RCC 7860 (cell line): Measurements from ENCODE around the gene HVCN1.
"Not testable (repeated sequence)": the region's sequence is repeated elsewhere in the genome, so short reads cannot be mapped to it uniquely, and the experiment has no call there.

Experiments
- DNase-seq: peaks from one replicate; pipeline ENCODE4 v3.0.0-alpha.2; 2015; ENCODE audit warnings: low spot score
- FAIRE-seq: peaks from 2 replicates; lab custom pipeline; 2012; peaks lifted over from hg19 to GRCh38; lab: Jason Lieb, UNC

HVCN1 gene, protein sequence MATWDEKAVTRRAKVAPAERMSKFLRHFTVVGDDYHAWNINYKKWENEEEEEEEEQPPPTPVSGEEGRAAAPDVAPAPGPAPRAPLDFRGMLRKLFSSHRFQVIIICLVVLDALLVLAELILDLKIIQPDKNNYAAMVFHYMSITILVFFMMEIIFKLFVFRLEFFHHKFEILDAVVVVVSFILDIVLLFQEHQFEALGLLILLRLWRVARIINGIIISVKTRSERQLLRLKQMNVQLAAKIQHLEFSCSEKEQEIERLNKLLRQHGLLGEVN

GRCh38 chr12:110688446-110689280 lies at the start of gene HVCN1:
Gene HVCN1, minus strand, starts transcription at chr12:110689115. Its CDS starts 5,870 bp downstream, at chr12:110683245.
- FAIRE-seq (no peak), DNase-seq (no peak)

- no peak for DNase-seq
- no peak for FAIRE-seq
Measured at GRCh38 chr12:110737532-110737931, 48.6 kb upstream of the HVCN1 start.

GRCh38 chr12:110737016-110737415 lies 48.1 kb upstream of the HVCN1 start:
- FAIRE-seq, DNase-seq: not testable (repeated sequence)

DNA sequence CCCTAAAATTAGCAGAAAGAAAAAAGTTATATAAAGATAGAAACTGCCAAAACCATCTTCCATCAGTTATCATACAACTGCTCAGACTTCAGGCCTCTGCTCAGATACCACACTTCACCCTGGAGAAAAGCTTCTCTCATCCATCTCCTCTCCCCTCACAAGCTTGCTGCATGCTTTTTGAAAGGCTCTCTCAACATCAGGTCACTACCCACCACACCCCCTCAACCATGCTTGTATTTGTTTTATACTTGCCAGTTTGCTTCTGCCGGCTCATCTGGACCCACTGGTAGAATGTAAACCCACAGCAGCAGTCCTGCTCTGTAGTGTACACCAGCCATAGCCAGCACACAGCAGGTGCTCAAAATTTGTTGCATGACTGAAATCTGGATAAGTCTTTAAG lies 45.0 kb upstream of the HVCN1 start:
- no peak for FAIRE-seq
- no peak for DNase-seq

- FAIRE-seq (no peak), DNase-seq (no peak)
Measured at GRCh38 chr12:110733089-110733715, 44.3 kb upstream of the HVCN1 start.

- FAIRE-seq (no peak), DNase-seq (no peak)
Measured at GRCh38 chr12:110732572-110732971, 43.7 kb upstream of the HVCN1 start.

- no peak for FAIRE-seq
Measured at GRCh38 chr12:110731479-110731878, 42.6 kb upstream of the HVCN1 start.

DNA sequence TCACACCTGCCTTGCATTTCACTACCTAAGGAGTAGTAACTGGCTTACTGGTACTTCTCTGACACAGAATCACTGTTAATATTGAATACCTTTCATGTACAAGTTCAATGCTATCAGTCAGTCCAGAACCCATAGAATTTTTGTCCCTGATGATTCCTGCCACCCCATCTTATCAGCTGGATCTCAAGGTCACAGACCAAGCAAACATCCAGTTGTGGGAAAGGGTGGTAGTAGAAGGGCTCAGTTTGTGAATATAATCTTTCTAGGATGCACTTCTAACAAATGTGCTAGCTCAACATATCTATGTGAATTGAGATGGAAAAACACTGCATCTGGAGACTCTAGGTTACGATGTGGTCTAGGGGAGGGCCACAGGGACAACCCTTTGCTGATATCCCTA lies 39.7 kb upstream of the HVCN1 start:
- DNase-seq (no peak), FAIRE-seq (no peak)

More at GRCh38 chr12:110731479-110731878, 42.6 kb upstream of the HVCN1 start:
- no peak for DNase-seq

GRCh38 chr12:110726708-110727369 lies 37.9 kb upstream of the HVCN1 start:
- no peak for DNase-seq
- FAIRE-seq: no peak

DNA sequence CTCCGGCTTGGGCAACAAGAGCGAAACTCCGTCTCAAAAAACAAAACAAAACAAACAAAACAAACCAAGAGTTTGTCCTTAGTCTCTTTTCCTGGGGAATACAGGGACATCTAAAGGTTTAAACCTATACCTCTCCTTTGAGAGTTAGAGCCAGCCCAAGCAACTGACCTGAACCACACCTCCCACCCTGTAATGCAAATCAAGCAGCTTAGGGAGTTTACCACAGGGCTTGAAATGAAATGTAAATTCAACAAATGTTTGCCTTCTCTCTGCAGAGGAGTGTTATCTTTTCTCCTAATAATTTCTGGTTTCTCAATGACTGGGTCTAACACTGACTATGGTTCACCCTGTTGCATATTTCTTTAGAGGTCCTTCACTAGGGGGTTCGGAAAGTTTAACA lies 37.1 kb upstream of the HVCN1 start:
- DNase-seq (no peak), FAIRE-seq (no peak)

GRCh38 chr12:110725267-110725666 lies 36.4 kb upstream of the HVCN1 start:
- FAIRE-seq (no peak), DNase-seq (no peak)

- not testable (repeated sequence) for DNase-seq, FAIRE-seq
Measured at GRCh38 chr12:110722892-110723291, 34.0 kb upstream of the HVCN1 start.

DNA sequence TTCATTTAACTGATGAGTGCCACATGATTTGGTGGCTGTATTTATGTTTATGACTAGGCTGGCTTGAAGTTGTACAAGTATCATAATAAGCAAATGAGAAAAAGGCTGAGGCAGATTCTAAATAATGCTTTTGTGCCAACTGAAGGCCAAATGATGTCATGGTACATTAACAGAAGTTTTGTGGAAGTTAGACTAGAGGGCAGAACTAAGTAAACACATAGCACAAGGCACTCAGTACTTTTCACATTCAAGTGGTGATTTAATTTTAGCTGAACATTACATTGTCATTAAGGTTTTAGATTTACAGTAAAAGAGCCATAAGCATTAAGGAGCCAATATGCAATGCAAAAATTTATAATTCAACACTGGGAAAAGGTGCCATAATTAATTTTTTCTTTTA lies 32.7 kb upstream of the HVCN1 start:
- no peak for DNase-seq
- no peak for FAIRE-seq

GRCh38 chr12:110720516-110720915 lies 31.6 kb upstream of the HVCN1 start:
- FAIRE-seq (no peak), DNase-seq (no peak)

- FAIRE-seq (no peak), DNase-seq (no peak)
Measured at GRCh38 chr12:110718222-110718908, 29.4 kb upstream of the HVCN1 start.

DNA sequence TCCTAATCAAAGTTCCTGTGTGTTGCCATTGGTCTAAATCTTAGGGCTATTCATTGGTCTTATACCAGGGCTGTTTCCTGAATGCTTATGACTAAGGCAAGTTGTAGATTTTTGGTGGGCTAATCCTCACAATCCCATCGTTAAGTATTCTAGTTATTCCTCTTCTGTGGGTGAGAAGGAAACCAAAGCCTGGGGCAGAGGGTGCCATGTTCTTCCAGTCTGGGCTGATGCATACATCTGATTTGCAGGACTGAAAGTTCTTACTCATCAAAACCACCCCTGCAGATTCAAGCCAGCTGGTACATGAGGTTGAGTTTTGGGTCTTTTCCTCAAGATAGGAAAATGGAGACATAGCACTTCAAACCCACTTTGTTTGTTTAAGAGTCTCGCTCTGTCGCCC lies 28.1 kb upstream of the HVCN1 start:
- FAIRE-seq (no peak), DNase-seq (no peak)

DNA sequence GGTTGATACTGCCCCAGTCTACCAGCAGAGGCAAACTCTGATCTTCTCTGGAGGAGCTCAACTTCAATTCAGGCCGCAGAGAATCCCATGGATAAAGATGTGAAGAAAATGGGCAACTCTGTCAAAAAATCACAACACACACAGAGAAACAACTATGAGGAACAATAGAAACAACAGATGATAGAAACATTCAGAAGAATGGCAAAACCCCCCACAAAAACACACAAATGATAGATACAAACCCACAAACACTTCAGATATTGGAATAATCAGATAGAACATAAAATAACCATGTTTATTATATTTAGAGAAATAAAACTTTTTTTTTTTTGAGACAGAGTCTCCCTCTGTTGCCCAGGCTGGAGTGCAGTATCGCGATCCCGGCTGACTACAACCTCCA lies 20.0 kb upstream of the HVCN1 start:
- FAIRE-seq: no peak
- no peak for DNase-seq

GRCh38 chr12:110705309-110705708 lies 16.4 kb upstream of the HVCN1 start:
- DNase-seq (no peak), FAIRE-seq (no peak)

GRCh38 chr12:110704750-110705149 lies 15.8 kb upstream of the HVCN1 start:
- FAIRE-seq: no peak
- no peak for DNase-seq

DNA sequence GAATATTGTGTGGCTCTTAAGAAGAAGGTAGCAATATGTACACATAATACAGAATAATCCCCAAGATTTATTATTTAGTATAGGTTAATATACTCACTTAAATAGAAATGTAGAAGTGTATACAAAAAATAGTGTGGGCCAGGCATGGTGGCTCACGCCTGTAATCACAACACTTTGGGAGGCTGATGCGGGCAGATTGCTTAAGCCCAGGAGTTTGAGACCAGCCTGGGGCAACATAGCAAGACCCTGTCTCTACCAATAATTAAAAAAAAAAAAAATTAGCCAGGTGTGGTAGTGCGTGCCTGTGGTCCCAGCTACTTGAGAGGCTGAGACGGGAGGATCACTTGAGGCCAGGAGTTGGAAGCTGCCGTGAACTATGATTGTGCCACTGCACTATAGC lies 15.3 kb upstream of the HVCN1 start:
- DNase-seq (no peak), FAIRE-seq (no peak)

GRCh38 chr12:110702081-110702480 lies 13.2 kb upstream of the HVCN1 start:
- no peak for FAIRE-seq

More at GRCh38 chr12:110702081-110702480, 13.2 kb upstream of the HVCN1 start:
- DNase-seq: no peak
